HepG2 (cell line): ENCODE results near the gene DNAJC1. TPM values are rescaled to one million over a fixed set of nuclear protein-coding genes. Genes with fewer than 3 reads are reported as not detected.

Experiments
- ATAC-seq: fragments of 200-7000 bp; cut with Tn5 transposase; 3 replicates; pipeline ENCODE4 v1.9.1; 2020; ENCODE audit warnings: mild to moderate bottlenecking, moderate library complexity
- BruUV-seq: library from RNA; stranded (reverse); fragments of 400-500 nt; replicated peaks from 2 replicates; lab custom pipeline; 2021; lab: Mats Ljungman, UMichigan
- CTCF ChIA-PET: fragments of 300-600 bp; formaldehyde crosslinking; extraction: SDS; loops from one replicate; lab custom pipeline; 2021; ENCODE audit warnings: low total read pairs, inconsistent platforms, low intra/inter-chr PET ratio; lab: Yijun Ruan, JAX
- POLR2A ChIA-PET: fragments of 350-600 bp; sonication (Branson Sonifier 250); formaldehyde crosslinking; loops from one replicate; lab custom pipeline; 2020; ENCODE audit warnings: antibody characterized with exemption, inconsistent platforms; lab: Yijun Ruan, JAX
- DNase-seq: peaks from one replicate; pipeline ENCODE4 v3.0.0-alpha.2; 2015; ENCODE audit warnings: low spot score
- FAIRE-seq: peaks from 3 replicates; lab custom pipeline; 2011; peaks lifted over from hg19 to GRCh38; lab: Jason Lieb, UNC
- H2AFZ ChIP-seq: one replicate; pipeline ENCODE4 v1.6.1; 2011; ENCODE audit warnings: low read length, inconsistent platforms
- H3K27ac ChIP-seq: fragments of 300-600 bp; 3 replicates; pipeline ENCODE4 v1.8.0; 2011; ENCODE audit warnings: mixed run types, mild to moderate bottlenecking, mixed read lengths, low read length, inconsistent platforms; ENCODE audit not compliant: insufficient read depth; ENCODE audit errors: extremely low read length
- H3K27me3 ChIP-seq, 2 experiments: fragments of 200-600 bp in 1 of 2; 2 replicates in 1 of 2; 3 replicates in 1 of 2; pipeline versions ENCODE4 v1.6.0 to v1.8.0; 2011; ENCODE audit warnings: low read length in 2 of 2, mild to moderate bottlenecking in 2 of 2, moderate library complexity in 2 of 2, inconsistent platforms in 1 of 2; ENCODE audit not compliant: insufficient read depth in 2 of 2, control insufficient read depth in 1 of 2
- H3K36me3 ChIP-seq, 2 experiments: fragments of 200-600 bp in 1 of 2; replicated peaks in 1 of 2; 2 replicates in 1 of 2; 3 replicates in 1 of 2; pipeline versions ENCODE4 v1.5.1 to v1.8.0; 2011; ENCODE audit warnings: low read length in 2 of 2, inconsistent platforms in 1 of 2; ENCODE audit not compliant: insufficient read depth in 2 of 2, control insufficient read depth in 1 of 2
- H3K4me1 ChIP-seq: 2 replicates; pipeline ENCODE4 v1.5.1; 2012; ENCODE audit warnings: low read length, inconsistent platforms; ENCODE audit not compliant: insufficient read depth
- H3K4me2 ChIP-seq: 2 replicates; pipeline ENCODE4 v1.6.0; 2011; ENCODE audit warnings: low read depth, low read length, inconsistent platforms
- H3K4me3 ChIP-seq, 3 experiments: fragments of 200-600 bp in 1 of 3; sonication (generic), shearing (Covaris generic) in 1 of 3; replicated peaks in 1 of 3; 2 replicates each; pipeline ENCODE4 v1.5.1; 2011 to 2016; ENCODE audit warnings: low read length in 3 of 3, inconsistent platforms in 2 of 3, low read depth in 2 of 3, mild to moderate bottlenecking in 2 of 3, control low read depth in 1 of 3, mixed read lengths in 1 of 3; ENCODE audit not compliant: insufficient read depth in 1 of 3
- H3K79me2 ChIP-seq: one replicate; pipeline ENCODE4 v1.6.1; 2011; ENCODE audit warnings: low read length, inconsistent platforms; ENCODE audit not compliant: insufficient read depth
- H3K9ac ChIP-seq: 2 replicates; pipeline ENCODE4 v1.6.0; 2011; ENCODE audit warnings: mild to moderate bottlenecking, low read depth, low read length, inconsistent platforms; ENCODE audit not compliant: insufficient read depth
- H3K9me3 ChIP-seq: 2 replicates; pipeline ENCODE4 v1.5.1; 2012; ENCODE audit warnings: mild to moderate bottlenecking, low read length
- H4K20me1 ChIP-seq: 2 replicates; pipeline ENCODE4 v1.6.0; 2011; ENCODE audit warnings: inconsistent platforms, mild to moderate bottlenecking, low read length, moderate library complexity; ENCODE audit not compliant: insufficient read depth
- ASH2L ChIP-seq: fragments of 300-600, 200-600 bp; sonication (generic); IDR thresholded peaks from 2 replicates; pipeline ENCODE4 v1.7.0; 2017; ENCODE audit warnings: low read depth, mild to moderate bottlenecking, moderate library complexity, mixed read lengths, low read length; ENCODE audit not compliant: insufficient read length
- EP300 ChIP-seq, 3 experiments: sonication (generic) in 1 of 3; formaldehyde crosslinking in 1 of 3; IDR thresholded peaks; 2 replicates each; pipeline versions ENCODE4 v1.5.1 to v1.6.1; 2011 to 2020; ENCODE audit warnings: low read depth in 2 of 3, low read length in 2 of 3, borderline replicate concordance in 1 of 3, improper control_type of control experiment in 1 of 3, mild to moderate bottlenecking in 1 of 3, missing genetic modification reagents in 1 of 3, moderate library complexity in 1 of 3
- IKZF4 ChIP-seq: sonication (generic); formaldehyde crosslinking; IDR thresholded peaks from 2 replicates; pipeline ENCODE4 v1.5.1; 2020; ENCODE audit warnings: borderline replicate concordance, mild to moderate bottlenecking, low read depth, missing genetic modification reagents; ENCODE audit errors: not compliant biosample characterization
- MBD4 ChIP-seq: IDR thresholded peaks from 2 replicates; pipeline ENCODE4 v1.6.1; 2012; ENCODE audit warnings: low read length, inconsistent platforms, borderline replicate concordance
- MED1 ChIP-seq: sonication (generic); formaldehyde crosslinking; IDR thresholded peaks from 2 replicates; pipeline ENCODE4 v1.4.0; 2020; ENCODE audit warnings: missing genetic modification reagents
- MXD1 ChIP-seq: sonication (generic); formaldehyde crosslinking; IDR thresholded peaks from 2 replicates; pipeline ENCODE4 v1.4.0; 2020; ENCODE audit warnings: mild to moderate bottlenecking, missing genetic modification reagents
- RAD21 ChIP-seq: fragments of 450-650 bp; formaldehyde crosslinking; IDR thresholded peaks from 2 replicates; pipeline ENCODE4 v1.5.0; 2020; ENCODE audit warnings: mild to moderate bottlenecking
- RERE ChIP-seq: IDR thresholded peaks from 2 replicates; pipeline ENCODE4 v1.6.1; 2016; ENCODE audit warnings: low read depth, missing genetic modification reagents, missing compliant biosample characterization
- SP5 ChIP-seq: IDR thresholded peaks from 2 replicates; pipeline ENCODE4 v1.6.1; 2016; ENCODE audit warnings: low read depth, borderline replicate concordance
- ZBTB1 ChIP-seq: sonication (generic); formaldehyde crosslinking; IDR thresholded peaks from 2 replicates; pipeline ENCODE4 v1.4.0; 2020; ENCODE audit warnings: missing genetic modification reagents, borderline replicate concordance
- ZNF12 ChIP-seq: sonication (generic); formaldehyde crosslinking; IDR thresholded peaks from 2 replicates; pipeline ENCODE4 v1.5.0; 2020; ENCODE audit warnings: missing genetic modification reagents
- ZNF275 ChIP-seq: sonication (generic); formaldehyde crosslinking; IDR thresholded peaks from 2 replicates; pipeline ENCODE4 v1.8.0; 2022; ENCODE audit warnings: missing genetic modification reagents, mild to moderate bottlenecking, inconsistent platforms, borderline replicate concordance
- ZNF576 ChIP-seq: sonication (generic); formaldehyde crosslinking; IDR thresholded peaks from 2 replicates; pipeline ENCODE4 v1.4.0; 2020; ENCODE audit warnings: mild to moderate bottlenecking, missing genetic modification reagents
- ZNF781 ChIP-seq: sonication (generic); formaldehyde crosslinking; IDR thresholded peaks from 2 replicates; pipeline ENCODE4 v1.5.1; 2020; ENCODE audit warnings: borderline replicate concordance, mild to moderate bottlenecking, missing genetic modification reagents; ENCODE audit errors: not compliant biosample characterization
- WGBS: methylation state at CpG from one replicate; pipeline ENCODE4 v1.1.6; 2017; ENCODE audit warnings: low lambda C conversion rate; 5-methylcytosine and 5-hydroxymethylcytosine counted together
- in situ Hi-C: cut with HindIII; loops from 2 replicates; pipeline ENCODE4 v1.10.0; 2017; ENCODE audit warnings: low pct_unique_long_range_greater_than_20kb; ENCODE audit not compliant: extremely low pct_ligation_motif_present
- intact Hi-C: fragments of 100-400 bp; cut with micrococcal nuclease; formaldehyde crosslinking; loops from one replicate; pipeline ENCODE4 v1.10.0; 2022; ENCODE audit not compliant: unreplicated experiment
- polyA plus RNA-seq, 8 experiments: library from polyadenylated mRNA; depleted of rRNA in 3 of 8; stranded (reverse) in 7 of 8; unstranded in 1 of 8; fragments of >200 nt; fragmentation: Illumina TruSeq in 4 of 8; extraction: Trizol in 4 of 8; gene quantifications; 2 replicates each; pipeline versions ENCODE4 v1.2.1 to v1.2.3, GENCODE V29; 2011 to 2016; ENCODE audit warnings: low read depth in 4 of 8, missing spikeins in 1 of 8, mixed read lengths in 1 of 8; ENCODE audit not compliant: insufficient read depth in 1 of 8
- total RNA-seq, 5 experiments: library from RNA; depleted of rRNA; stranded (reverse); fragments of >200 nt; fragmentation: Illumina TruSeq; extraction: Trizol; gene quantifications; 2 replicates each; pipeline ENCODE4 v1.2.3, GENCODE V29; 2016; ENCODE audit warnings: low read depth in 1 of 5

DNAJC1 gene
- total and polyA plus RNA-seq, 2 of the 13 experiments (the other 11 are each of a cell fraction or from before 2014, with no cell fraction given), result 9.9 to 16.6 TPM

GRCh38 chr10:21980691-21981090 lies 22.8 kb downstream of the DNAJC1 start (continued):
- no peak for TF ChIP-seq ZNF275 (CRISPR knock-in tag)
- no peak for TF ChIP-seq SP5 (CRISPR knock-in tag)
- no peak for TF ChIP-seq MED1 (CRISPR knock-in tag)

- ATAC-seq (no peak), FAIRE-seq (no peak), DNase-seq (no peak)
- 4% methylated on average over 1 of the region's 1 CpG for WGBS
- Histone ChIP-seq H3K9ac (no peak overlapping the region), H2AFZ (no peak overlapping the region), H3K4me1 (peaks cover 6% of the 10 kb centered on the region; the same call in 1 of the 2 replicates), H3K27me3 (no peaks in the 10 kb centered on the region; a peak in 1 of 5 replicates), H3K79me2 (no peaks in the 10 kb centered on the region), H3K27ac (no peak overlapping the region), H4K20me1 (no peaks in the 10 kb centered on the region), H3K4me3 (no peak overlapping the region), H3K36me3 (no peaks in the 10 kb centered on the region), H3K4me2 (no peak overlapping the region), H3K9me3 (no peaks in the 10 kb centered on the region)
- POLR2A ChIA-PET, result no interaction called here
- CTCF ChIA-PET, result no interaction called here
- intact Hi-C loops, result no loop called here
- in situ Hi-C loops, result loop anchor here (25.0 kb wide), 1 partner anchor 584 kb away; no protein-coding TSS in a partner anchor
- BruUV-seq, result no TSS peak
- TF ChIP-seq ASH2L (no peak), RERE (CRISPR knock-in tag) (no peak), EP300 (IDR thresholded peaks at IDR 0.05; ENCODE audit: low read depth in 2 of 2, low read length in 2 of 2) (no peak), EP300 (CRISPR knock-in tag; IDR thresholded peaks at IDR 0.05; ENCODE audit: borderline replicate concordance) (no peak), RAD21 (CRISPR knock-in tag) (no peak), ZNF781 (CRISPR knock-in tag) (no peak), ZNF576 (CRISPR knock-in tag) (no peak), IKZF4 (no peak), MXD1 (CRISPR knock-in tag) (no peak), ZNF12 (CRISPR knock-in tag) (no peak), ZBTB1 (CRISPR knock-in tag) (no peak), MBD4 (no peak)
Measured at GRCh38 chr10:21978191-21978862, 25.2 kb downstream of the DNAJC1 start.
